Neural cell (in vitro differentiated cells): ENCODE data around the gene PNPLA5. TPM values are rescaled to one million over a fixed set of nuclear protein-coding genes. Genes with fewer than 3 reads are reported as not detected.

Source experiments
- H2AFZ ChIP-seq: fragments of 200-600, 300-800 bp; sonication (generic), shearing (Covaris generic); 2 replicates; pipeline ENCODE4 v1.6.0; 2014; ENCODE audit warnings: low read depth, mild to moderate bottlenecking, antibody characterized with exemption, low read length, moderate library complexity
- H3F3A ChIP-seq: fragments of 200-600 bp; shearing (Covaris generic); 2 replicates; pipeline ENCODE4 v1.6.1; 2016; ENCODE audit warnings: mild to moderate bottlenecking, moderate library complexity, mixed read lengths, antibody characterized with exemption, low read length; ENCODE audit not compliant: insufficient read depth, poor library complexity, severe bottlenecking
- H3K27ac ChIP-seq: fragments of 200-600, 300-800 bp; sonication (generic), shearing (Covaris generic); 2 replicates; pipeline ENCODE4 v1.5.1; 2014; ENCODE audit warnings: mild to moderate bottlenecking, low read length, moderate library complexity
- H3K27me3 ChIP-seq: fragments of 300-800, 200-600 bp; sonication (generic), shearing (Covaris generic); 2 replicates; pipeline ENCODE4 v1.6.0; 2014; ENCODE audit warnings: mild to moderate bottlenecking, low read depth, low read length, moderate library complexity; ENCODE audit not compliant: insufficient read depth
- H3K36me3 ChIP-seq: fragments of 300-800, 200-600 bp; sonication (generic), shearing (Covaris generic); 2 replicates; pipeline ENCODE4 v1.5.1; 2014; ENCODE audit warnings: mild to moderate bottlenecking, antibody characterized with exemption, low read length, moderate library complexity; ENCODE audit not compliant: insufficient read depth
- H3K4me2 ChIP-seq: fragments of 300-800, 200-600 bp; sonication (generic), shearing (Covaris generic); 2 replicates; pipeline ENCODE4 v1.6.0; 2014; ENCODE audit warnings: mild to moderate bottlenecking, low read length
- H3K4me3 ChIP-seq: fragments of 300-800, 200-600 bp; sonication (generic), shearing (Covaris generic); 2 replicates; pipeline ENCODE4 v1.5.1; 2014; ENCODE audit warnings: mild to moderate bottlenecking, low read length, moderate library complexity
- H3K79me2 ChIP-seq: fragments of 200-600 bp; shearing (Covaris generic); replicated peaks from 2 replicates; pipeline ENCODE4 v1.6.0; 2014; ENCODE audit warnings: mild to moderate bottlenecking, low read length, moderate library complexity; ENCODE audit not compliant: insufficient read depth
- H3K9ac ChIP-seq: fragments of 300-800, 200-600 bp; sonication (generic), shearing (Covaris generic); 2 replicates; pipeline ENCODE4 v1.6.1; 2016; ENCODE audit warnings: mild to moderate bottlenecking, low read length, mixed read lengths
- H3K9me2 ChIP-seq: fragments of 200-600 bp; shearing (Covaris generic); 2 replicates; pipeline ENCODE4 v1.6.1; 2016; ENCODE audit warnings: mild to moderate bottlenecking, low read length, mixed read lengths; ENCODE audit not compliant: insufficient read depth
- H3K9me3 ChIP-seq: fragments of 200-600, 300-800 bp; sonication (generic), shearing (Covaris generic); 2 replicates; pipeline ENCODE4 v1.6.1; 2016; ENCODE audit warnings: mild to moderate bottlenecking, mixed run types, low read length, moderate library complexity, mixed read lengths
- H4K20me1 ChIP-seq: fragments of 200-600 bp; shearing (Covaris generic); 2 replicates; pipeline ENCODE4 v1.6.1; 2016; ENCODE audit warnings: mild to moderate bottlenecking, mixed run types; ENCODE audit not compliant: insufficient read depth
- CTCF ChIP-seq: fragments of 450-650 bp; IDR thresholded peaks from 2 replicates; pipeline ENCODE4 v1.5.1; 2014; ENCODE audit warnings: antibody characterized with exemption, mild to moderate bottlenecking, moderate library complexity; ENCODE audit not compliant: poor library complexity, severe bottlenecking
- EP300 ChIP-seq: fragments of 450-650 bp; conservative IDR thresholded peaks from 2 replicates; pipeline ENCODE4 v1.6.1; 2014; ENCODE audit warnings: antibody characterized with exemption, mild to moderate bottlenecking, moderate library complexity; ENCODE audit not compliant: poor library complexity, severe bottlenecking
- EZH2 ChIP-seq: fragments of 200-600, 300-800 bp; shearing (Covaris generic), sonication (generic); IDR thresholded peaks from 2 replicates; pipeline ENCODE4 v1.6.1; 2014; ENCODE audit warnings: antibody characterized with exemption, low read length, borderline replicate concordance, mild to moderate bottlenecking; ENCODE audit not compliant: insufficient read depth, poor library complexity, severe bottlenecking
- MXI1 ChIP-seq: fragments of 450-650 bp; conservative IDR thresholded peaks from 2 replicates; pipeline ENCODE4 v1.6.1; 2014; ENCODE audit warnings: antibody characterized with exemption, mild to moderate bottlenecking; ENCODE audit not compliant: poor library complexity, severe bottlenecking
- POLR2AphosphoS5 ChIP-seq: IDR thresholded peaks from 2 replicates; pipeline ENCODE4 v1.6.1; 2012
- RAD21 ChIP-seq: fragments of 450-650 bp; conservative IDR thresholded peaks from 2 replicates; pipeline ENCODE4 v1.6.1; 2014; ENCODE audit warnings: antibody characterized with exemption, mild to moderate bottlenecking, moderate library complexity
- REST ChIP-seq: IDR thresholded peaks from 2 replicates; pipeline ENCODE4 v1.6.1; 2012; ENCODE audit warnings: borderline replicate concordance
- SMC3 ChIP-seq: fragments of 450-650 bp; conservative IDR thresholded peaks from 2 replicates; pipeline ENCODE4 v1.6.1; 2014; ENCODE audit warnings: antibody characterized with exemption, mild to moderate bottlenecking, moderate library complexity; ENCODE audit not compliant: poor library complexity
- TAF1 ChIP-seq: IDR thresholded peaks from 2 replicates; pipeline ENCODE4 v1.6.1; 2012; ENCODE audit warnings: low read depth
- polyA plus RNA-seq: library from polyadenylated mRNA; depleted of rRNA; stranded (reverse); fragments of >200 nt; gene quantifications from 2 replicates; pipeline ENCODE4 v1.2.3, GENCODE V29; 2014

Gene PNPLA5
- polyA plus RNA-seq, 1 donor from 2014 or later: not detected

GRCh38 chr22:43848366-43849171, 43.2 kb downstream of the PNPLA5 start:
- no peaks in the 10 kb centered on the region for H3K9me3 ChIP-seq
- no peaks in the 10 kb centered on the region for H3K79me2 ChIP-seq
- H4K20me1 ChIP-seq: no peaks in the 10 kb centered on the region
- no peaks in the 10 kb centered on the region for H3K27me3 ChIP-seq
- H2AFZ ChIP-seq: no peak overlapping the region
- TF ChIP-seq CTCF (peak; percentile 50), SMC3 (peak; percentile 34), TAF1 (no peak)
- no peak overlapping the region for H3K27ac ChIP-seq
- no peaks in the 10 kb centered on the region for H3K9me2 ChIP-seq
- no peak overlapping the region for H3K4me2 ChIP-seq
- no peak overlapping the region for H3K9ac ChIP-seq
- no peak overlapping the region for H3K4me3 ChIP-seq
- no peaks in the 10 kb centered on the region for H3K36me3 ChIP-seq
- H3F3A ChIP-seq: no peaks in the 10 kb centered on the region

GRCh38 chr22:43847376-43848289, 44.2 kb downstream of the PNPLA5 start:
- Histone ChIP-seq H3F3A (no peaks in the 10 kb centered on the region), H3K4me3 (no peak overlapping the region), H4K20me1 (no peaks in the 10 kb centered on the region), H3K9me3 (no peaks in the 10 kb centered on the region), H3K4me2 (no peak overlapping the region), H3K9ac (no peak overlapping the region), H3K36me3 (no peaks in the 10 kb centered on the region), H3K79me2 (no peaks in the 10 kb centered on the region), H2AFZ (no peak overlapping the region), H3K9me2 (no peaks in the 10 kb centered on the region), H3K27ac (no peak overlapping the region), H3K27me3 (no peaks in the 10 kb centered on the region)
- TF ChIP-seq POLR2AphosphoS5 (no peak), EZH2 (no peak), TAF1 (no peak), EP300 (no peak), SMC3 (no peak), CTCF (no peak), RAD21 (no peak), MXI1 (no peak), REST (no peak)
